Suppressor macrophage treated with lipopolysaccharide for 4 hours (primary cell): ENCODE data around the gene CLTC.
A peak's percentile ranks its signal among the peaks of the same experiment; 100 is the strongest.

Experiments
- DNase-seq: peaks from one replicate; pipeline ENCODE4 v3.0.0-alpha.2; 2020

Gene CLTC

DNA sequence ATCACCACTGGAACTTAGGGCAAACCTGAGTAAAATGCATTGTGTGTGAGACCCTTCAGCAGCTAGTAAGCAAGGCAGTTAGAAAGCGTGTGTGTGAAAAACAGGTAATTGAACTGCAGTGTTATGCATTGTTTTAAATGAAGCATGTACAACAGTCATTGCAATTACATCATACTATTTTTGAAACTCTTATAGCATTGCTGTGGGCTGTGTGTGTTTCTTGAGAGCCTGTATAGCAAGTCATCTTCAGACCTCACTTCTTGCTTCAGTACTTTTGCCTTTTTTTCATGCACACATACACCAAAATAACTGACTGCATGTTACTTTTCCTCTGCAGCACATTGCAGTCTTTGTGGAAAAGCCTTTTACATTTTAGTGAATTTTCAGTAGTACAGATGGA is 68.3 kb downstream of the CLTC start:
- no peak for DNase-seq

- DNase-seq = no peak
These were observed 68.8 kb downstream of the CLTC start for GRCh38 chr17:59688496-59688895.

DNA sequence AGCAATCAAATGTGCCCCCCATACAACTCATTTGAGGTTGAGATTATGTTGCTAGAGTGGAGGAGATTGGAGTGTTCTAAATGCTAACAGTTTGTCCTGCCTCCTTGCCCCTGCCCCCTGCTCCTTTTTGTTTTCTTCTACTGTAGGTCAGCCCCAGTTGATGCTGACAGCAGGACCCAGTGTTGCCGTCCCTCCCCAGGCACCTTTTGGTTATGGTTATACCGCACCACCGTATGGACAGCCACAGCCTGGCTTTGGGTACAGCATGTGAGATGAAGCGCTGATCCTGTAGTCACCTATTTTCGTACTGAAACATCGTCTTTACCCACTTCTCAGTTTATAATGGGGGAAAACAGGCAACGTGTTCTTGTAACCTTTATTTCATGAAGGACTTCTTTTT is 73.9 kb downstream of the CLTC start:
- no peak for DNase-seq

- DNase-seq = no peak
These were observed 74.6 kb downstream of the CLTC start for GRCh38 chr17:59694344-59694743.

- no peak for DNase-seq
These were observed 76.4 kb downstream of the CLTC start for GRCh38 chr17:59695945-59696681.

DNA sequence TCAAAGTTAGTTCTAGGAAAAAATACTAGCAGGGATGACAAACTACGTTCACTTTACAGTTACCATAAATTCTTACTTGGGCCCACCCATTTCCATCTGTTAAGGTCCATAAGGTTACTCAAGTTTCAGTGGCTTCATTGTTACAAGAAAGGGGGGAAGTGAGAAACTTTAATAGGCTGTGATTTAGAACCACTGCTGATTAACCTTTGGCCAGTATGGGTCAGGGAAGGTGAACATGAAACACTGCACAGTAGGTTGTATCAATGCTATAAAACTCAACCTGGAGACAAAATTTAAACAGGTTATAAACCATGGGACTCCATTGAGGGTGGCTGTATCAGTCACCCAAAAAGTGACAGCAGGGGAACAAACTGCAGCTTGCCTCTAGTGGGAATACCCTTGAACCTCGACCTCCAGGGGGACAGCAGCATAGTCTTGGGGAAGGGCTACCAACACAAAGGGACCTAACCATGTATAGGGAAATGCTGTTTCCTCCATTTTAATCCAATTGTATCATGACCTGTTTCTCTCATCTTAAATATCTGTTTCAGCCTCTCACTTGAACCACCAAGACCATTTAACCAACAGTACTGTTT is 77.1 kb downstream of the CLTC start:
- DNase-seq = no peak

DNA sequence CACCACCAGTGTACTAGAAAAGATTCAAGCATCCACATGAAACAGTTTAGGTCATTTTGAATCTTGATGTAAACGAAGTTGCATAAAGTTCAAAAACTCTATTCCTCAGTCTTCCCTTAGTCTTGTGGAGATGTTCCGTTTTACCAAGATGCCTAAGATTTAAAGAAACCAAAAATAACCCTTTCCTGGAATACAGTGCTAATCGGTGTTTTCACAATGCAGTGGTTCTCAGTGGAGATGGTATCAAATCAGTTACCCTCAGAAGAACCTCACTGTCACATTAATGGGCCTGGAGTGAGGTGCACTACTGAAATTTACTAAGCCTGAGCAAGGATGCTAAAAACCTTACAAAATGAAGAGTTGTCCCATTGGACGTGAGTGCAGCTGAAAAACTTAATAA is 78.4 kb downstream of the CLTC start:
- no peak for DNase-seq

GRCh38 chr17:59699218-59699617 is 79.5 kb downstream of the CLTC start:
- no peak for DNase-seq

DNA sequence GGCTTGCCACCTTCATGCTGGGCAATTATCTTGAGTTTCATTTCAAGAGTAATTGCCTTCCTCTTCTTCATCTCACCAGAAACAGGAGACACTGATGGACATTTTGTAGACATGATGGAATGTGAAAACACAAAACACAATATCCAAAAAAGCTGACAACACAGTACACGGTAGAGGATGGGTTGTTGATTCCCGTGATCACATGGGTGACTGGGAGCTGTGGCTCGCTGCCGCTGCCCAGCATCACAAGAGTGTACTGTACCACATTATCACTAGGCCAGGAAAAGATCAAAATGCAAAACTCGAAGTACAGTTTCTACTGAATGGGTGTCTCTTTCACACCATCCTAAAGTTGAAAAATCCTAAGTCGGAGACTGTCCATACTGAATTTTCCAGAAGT is 80.1 kb downstream of the CLTC start:
- no peak for DNase-seq

DNA sequence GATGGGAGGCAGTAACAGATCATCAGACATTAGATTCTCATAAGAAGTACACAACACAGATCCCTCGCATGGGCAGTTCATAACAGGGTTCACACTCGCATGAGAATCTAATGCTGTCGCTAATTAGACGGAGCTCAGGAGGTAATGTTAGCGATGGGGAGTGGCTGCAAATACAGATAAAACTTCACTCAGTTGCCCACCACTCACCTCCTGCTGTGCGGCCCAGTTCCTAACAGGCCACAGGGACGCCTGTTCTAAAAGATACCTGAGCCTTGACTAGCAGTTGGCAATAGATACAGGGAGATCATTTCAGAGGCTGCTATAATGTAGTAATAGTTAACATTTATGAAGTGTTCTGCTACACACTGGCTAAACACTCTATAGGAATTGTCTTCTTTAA is 82.6 kb downstream of the CLTC start:
- DNase-seq = no peak

- peak; percentile 100 for DNase-seq
These were observed 87.7 kb downstream of the CLTC start, which contains the start of the genes PTRH2 and VMP1 for GRCh38 chr17:59707149-59707970. PTRH2 (minus strand) TSS chr17:59707430; CDS start chr17:59697978, 9,452 bp downstream. VMP1 (plus strand) TSS chr17:59707654; CDS start chr17:59731447, 23,793 bp downstream.

DNA sequence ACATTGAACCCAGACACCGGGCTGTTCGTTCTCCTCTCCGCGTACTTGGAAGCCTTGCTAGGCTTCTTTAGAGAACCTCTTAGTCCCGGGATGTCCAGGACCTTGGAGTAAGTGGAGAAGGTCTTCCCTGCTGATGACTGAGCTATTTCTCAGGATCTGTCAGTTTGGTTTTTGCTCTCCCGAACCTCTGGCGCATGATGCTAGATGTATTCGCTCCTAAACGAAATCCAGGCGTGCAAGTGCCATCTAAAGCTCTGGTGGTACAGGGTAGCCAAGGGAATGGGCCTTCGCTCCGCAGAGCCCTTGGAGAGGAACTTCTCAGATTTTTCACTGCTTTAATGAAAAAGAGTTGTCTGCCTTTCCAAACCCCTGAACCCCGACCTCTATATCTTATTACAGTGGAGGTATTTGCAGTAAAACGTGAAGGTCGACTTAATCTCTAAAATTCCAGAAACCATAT is 88.3 kb downstream of the CLTC start:
- DNase-seq = no peak

DNA sequence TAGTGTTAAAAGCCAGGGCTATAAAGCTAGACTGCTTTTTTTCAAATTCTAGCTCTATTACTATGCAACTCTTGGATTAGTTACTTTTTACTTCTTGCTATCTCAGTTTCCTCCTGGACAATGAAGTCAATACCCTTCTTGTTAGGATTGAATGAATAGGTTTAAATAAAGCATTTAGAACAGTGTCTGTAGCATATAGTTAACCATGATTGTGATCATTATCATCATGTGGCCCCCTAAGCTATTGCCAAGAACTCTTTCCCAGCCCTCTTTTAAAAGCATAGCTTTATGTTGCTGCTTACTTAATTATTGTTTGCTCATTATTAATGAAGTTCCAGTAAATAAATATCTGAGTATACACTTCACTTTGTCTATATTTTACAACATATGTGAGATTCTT is 92.2 kb downstream of the CLTC start:
- no peak for DNase-seq

DNA sequence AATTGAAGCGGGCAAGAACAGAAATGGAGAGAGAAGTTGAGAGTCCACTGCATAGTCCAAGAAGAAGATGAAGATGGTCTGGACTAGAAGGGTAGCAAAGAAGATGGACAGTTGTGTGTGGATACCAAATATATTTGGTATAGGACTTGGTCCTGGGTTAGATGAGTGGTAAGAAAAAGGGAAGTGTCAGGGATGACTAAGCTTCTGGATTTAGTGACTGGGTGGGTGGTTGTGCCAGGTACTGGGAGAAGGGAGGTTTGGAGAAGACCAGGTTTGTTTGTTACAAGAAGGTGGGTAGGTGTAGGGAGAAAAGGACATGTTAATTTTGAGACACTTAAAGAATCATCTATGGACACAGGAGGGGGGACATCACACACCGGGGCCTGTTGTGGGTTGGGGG is 93.2 kb downstream of the CLTC start:
- DNase-seq = no peak

GRCh38 chr17:59714255-59714654 is 94.6 kb downstream of the CLTC start:
- no peak for DNase-seq

- no peak for DNase-seq
These were observed 96.7 kb downstream of the CLTC start for GRCh38 chr17:59716427-59716826.

DNA sequence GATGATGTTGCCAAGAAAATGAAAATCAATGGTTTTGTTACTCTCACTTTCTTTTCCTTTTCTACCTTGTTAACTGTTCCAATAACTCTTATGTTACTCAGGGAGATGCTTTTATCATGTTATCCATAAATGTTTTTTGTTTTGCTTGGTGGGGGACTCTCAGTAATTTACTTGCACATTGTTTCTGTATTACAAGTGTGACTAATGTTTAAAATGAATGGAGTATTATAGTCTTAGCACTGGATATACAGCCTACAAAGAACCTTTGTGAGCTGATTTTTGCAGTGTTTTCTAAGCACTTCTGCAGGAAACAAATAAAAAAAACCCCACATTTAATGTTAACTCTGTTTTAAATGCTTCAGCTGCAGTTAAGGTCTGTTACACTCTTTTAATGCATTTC is 99.8 kb downstream of the CLTC start:
- no peak for DNase-seq

GRCh38 chr17:59722623-59723022 is 102.9 kb downstream of the CLTC start:
- no peak for DNase-seq

DNA sequence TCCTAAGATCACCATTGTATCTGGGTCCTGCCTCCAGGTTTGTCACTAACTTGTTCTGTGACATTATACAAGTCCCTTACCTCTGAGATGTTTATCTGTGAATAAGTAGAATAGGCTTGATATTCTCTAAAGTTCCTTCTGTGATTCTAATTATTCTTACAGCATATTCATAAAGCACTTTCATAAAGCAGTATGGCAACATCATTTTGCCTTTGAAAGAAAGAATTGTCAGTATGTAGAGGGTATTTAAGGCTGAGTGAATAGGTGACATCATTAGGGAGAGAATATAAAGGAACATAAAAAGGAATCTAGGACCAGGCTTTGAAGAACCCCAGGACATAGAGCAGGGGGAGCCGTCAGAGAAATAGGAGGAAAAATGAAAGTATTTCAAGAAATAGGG is 103.3 kb downstream of the CLTC start:
- DNase-seq = no peak

DNA sequence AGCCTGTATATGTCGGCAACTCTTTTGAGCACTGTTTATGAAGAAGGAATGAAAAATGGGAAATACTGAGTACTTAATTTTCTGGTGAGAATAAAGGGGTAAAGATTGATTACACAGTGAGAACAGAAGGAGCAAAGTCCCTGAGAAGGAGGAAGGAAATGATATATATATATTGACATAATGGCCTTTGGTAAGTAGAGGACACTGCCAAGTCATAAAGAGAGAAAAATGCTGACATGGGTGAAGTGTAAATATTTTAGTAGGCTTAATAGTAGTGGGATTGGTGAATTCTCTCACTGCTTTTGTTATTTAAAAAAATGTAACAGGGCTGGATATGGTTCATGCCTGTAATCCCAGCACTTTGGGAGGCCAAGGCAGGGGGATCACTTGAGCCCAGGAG is 103.9 kb downstream of the CLTC start:
- no peak for DNase-seq

DNA sequence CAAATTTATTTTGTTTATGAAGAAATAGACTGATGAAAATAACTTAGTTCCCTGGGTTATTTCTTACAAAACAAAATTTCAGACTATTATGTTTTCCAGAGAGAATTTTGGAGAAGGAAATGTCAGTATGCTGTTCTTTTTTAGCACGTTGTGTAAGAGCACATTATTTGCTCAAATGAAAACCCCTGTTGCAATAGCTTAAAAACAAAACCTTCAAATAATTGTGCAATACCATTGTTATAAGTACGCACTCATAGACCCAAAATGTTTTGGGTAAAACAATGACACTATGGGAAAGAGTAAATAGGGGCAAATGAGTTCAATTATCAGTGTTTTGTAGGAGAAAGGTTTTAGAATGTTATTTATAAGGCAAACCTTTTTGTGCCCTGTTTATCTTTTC is 106.0 kb downstream of the CLTC start:
- DNase-seq = peak; percentile 87

DNA sequence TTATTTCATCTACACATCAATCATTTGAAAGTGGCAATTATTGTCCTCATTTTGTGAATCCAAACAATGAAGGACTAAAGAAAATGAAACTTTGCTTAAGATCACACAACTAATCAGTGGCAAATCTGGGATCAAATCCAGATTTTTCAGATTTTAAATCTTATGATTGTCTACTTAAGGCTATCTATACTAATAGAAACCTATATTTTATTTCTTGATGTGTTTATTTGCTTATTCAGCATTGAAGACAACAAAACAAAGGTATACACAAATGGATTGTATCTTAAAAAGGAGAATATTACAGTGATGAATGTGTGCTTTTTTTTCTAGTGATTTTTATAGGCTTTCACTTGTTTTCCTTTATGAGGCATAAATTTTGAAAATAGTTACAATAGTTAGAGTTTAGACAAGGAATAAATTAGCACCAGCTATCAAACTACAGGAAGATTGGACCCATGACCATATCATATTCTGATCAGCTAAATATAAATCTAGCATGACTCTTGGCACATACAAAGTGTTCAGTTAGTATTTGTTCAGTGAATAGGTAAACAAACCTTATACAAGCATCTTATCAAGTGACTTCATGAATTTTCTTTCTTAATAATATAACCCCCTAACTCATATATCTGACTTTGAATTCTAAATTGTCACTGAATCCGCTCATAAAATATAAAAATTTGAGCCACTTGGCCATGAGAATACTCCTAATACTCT is 108.3 kb downstream of the CLTC start:
- no peak for DNase-seq

- no peak for DNase-seq
These were observed 110.7 kb downstream of the CLTC start for GRCh38 chr17:59730268-59730834.
